ENCODE measurements around the gene KCNAB1.

Gene KCNAB1

GRCh38 chr3:156358232-156358631 is 237.9 kb downstream of the KCNAB1 start:
- TF ChIP-seq TCF4 (CRISPR knock-in tag; IDR thresholded peaks at IDR 0.05; ENCODE audit: borderline replicate concordance) (no peak), ZNF8 (CRISPR knock-in tag; IDR thresholded peaks at IDR 0.05) (no peak), ARNTL (CRISPR knock-in tag; IDR thresholded peaks at IDR 0.05; ENCODE audit: borderline replicate concordance, low read depth) (no peak), CREB5 (CRISPR knock-in tag; IDR thresholded peaks at IDR 0.05; ENCODE audit: low read depth) (no peak), ZC3H10 (CRISPR knock-in tag; IDR thresholded peaks at IDR 0.05) (no peak), ZFP3 (CRISPR knock-in tag; IDR thresholded peaks at IDR 0.05) (no peak), ISL1 (CRISPR knock-in tag; IDR thresholded peaks at IDR 0.05) (no peak)
- peak; percentile 33; the same call in 1 of the 3 replicates for ATAC-seq

DNA sequence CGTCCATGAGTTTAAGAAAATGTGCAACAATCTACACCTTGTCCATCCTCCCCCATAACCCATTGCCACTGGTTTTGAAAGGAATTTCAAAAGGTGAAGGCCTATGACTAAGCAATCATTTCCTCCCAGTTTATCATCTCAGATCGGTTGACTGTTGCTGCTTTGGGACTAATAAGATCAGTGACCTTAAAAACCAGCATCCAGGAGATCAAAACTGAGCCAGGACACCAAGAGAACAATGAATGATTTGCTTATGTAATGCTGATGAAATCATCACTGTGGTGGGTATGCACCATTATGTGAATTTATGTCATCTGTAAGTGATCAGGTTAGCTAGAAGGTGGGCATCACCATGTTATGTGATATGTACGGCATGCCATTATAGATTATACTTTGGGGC is 239.0 kb downstream of the KCNAB1 start:
- no peak for ATAC-seq

More for the DNA sequence above, 239.0 kb downstream of the KCNAB1 start:
- TF ChIP-seq PPARA (CRISPR knock-in tag; IDR thresholded peaks at IDR 0.05; ENCODE audit: borderline replicate concordance) (no peak), ESRRG (CRISPR knock-in tag; IDR thresholded peaks at IDR 0.05) (no peak), GLIS3 (CRISPR knock-in tag; IDR thresholded peaks at IDR 0.05) (no peak), ZNF8 (CRISPR knock-in tag; IDR thresholded peaks at IDR 0.05) (no peak), ARNTL (CRISPR knock-in tag; IDR thresholded peaks at IDR 0.05; ENCODE audit: borderline replicate concordance, low read depth) (no peak), ZNF565 (CRISPR knock-in tag; conservative IDR thresholded peaks at IDR 0.05; ENCODE audit: low read depth) (no peak), ZC3H10 (CRISPR knock-in tag; IDR thresholded peaks at IDR 0.05) (no peak), ZNF70 (CRISPR knock-in tag; IDR thresholded peaks at IDR 0.05) (no peak), ISL1 (CRISPR knock-in tag; IDR thresholded peaks at IDR 0.05) (no peak), ZFP3 (CRISPR knock-in tag; IDR thresholded peaks at IDR 0.05) (no peak), CSDC2 (CRISPR knock-in tag; IDR thresholded peaks at IDR 0.05) (no peak), BACH2 (CRISPR knock-in tag; IDR thresholded peaks at IDR 0.05; ENCODE audit: borderline replicate concordance) (no peak), RARB (CRISPR knock-in tag; IDR thresholded peaks at IDR 0.05) (no peak), PATZ1 (CRISPR knock-in tag; IDR thresholded peaks at IDR 0.05; ENCODE audit: borderline replicate concordance) (no peak), SNAI2 (CRISPR knock-in tag; IDR thresholded peaks at IDR 0.05) (no peak), OSR1 (CRISPR knock-in tag; IDR thresholded peaks at IDR 0.05) (no peak), CREB5 (CRISPR knock-in tag; IDR thresholded peaks at IDR 0.05; ENCODE audit: low read depth) (no peak), TCF4 (CRISPR knock-in tag; IDR thresholded peaks at IDR 0.05; ENCODE audit: borderline replicate concordance) (no peak)
- TF ChIP-seq, protein P1, sequence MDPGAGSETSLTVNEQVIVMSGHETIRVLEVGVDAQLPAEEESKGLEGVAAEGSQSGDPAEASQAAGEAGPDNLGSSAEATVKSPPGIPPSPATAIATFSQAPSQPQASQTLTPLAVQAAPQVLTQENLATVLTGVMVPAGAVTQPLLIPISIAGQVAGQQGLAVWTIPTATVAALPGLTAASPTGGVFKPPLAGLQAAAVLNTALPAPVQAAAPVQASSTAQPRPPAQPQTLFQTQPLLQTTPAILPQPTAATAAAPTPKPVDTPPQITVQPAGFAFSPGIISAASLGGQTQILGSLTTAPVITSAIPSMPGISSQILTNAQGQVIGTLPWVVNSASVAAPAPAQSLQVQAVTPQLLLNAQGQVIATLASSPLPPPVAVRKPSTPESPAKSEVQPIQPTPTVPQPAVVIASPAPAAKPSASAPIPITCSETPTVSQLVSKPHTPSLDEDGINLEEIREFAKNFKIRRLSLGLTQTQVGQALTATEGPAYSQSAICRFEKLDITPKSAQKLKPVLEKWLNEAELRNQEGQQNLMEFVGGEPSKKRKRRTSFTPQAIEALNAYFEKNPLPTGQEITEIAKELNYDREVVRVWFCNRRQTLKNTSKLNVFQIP (CRISPR knock-in tag; IDR thresholded peaks at IDR 0.05; ENCODE audit: borderline replicate concordance, low read depth), result no peak
- TF ChIP-seq, protein P2, sequence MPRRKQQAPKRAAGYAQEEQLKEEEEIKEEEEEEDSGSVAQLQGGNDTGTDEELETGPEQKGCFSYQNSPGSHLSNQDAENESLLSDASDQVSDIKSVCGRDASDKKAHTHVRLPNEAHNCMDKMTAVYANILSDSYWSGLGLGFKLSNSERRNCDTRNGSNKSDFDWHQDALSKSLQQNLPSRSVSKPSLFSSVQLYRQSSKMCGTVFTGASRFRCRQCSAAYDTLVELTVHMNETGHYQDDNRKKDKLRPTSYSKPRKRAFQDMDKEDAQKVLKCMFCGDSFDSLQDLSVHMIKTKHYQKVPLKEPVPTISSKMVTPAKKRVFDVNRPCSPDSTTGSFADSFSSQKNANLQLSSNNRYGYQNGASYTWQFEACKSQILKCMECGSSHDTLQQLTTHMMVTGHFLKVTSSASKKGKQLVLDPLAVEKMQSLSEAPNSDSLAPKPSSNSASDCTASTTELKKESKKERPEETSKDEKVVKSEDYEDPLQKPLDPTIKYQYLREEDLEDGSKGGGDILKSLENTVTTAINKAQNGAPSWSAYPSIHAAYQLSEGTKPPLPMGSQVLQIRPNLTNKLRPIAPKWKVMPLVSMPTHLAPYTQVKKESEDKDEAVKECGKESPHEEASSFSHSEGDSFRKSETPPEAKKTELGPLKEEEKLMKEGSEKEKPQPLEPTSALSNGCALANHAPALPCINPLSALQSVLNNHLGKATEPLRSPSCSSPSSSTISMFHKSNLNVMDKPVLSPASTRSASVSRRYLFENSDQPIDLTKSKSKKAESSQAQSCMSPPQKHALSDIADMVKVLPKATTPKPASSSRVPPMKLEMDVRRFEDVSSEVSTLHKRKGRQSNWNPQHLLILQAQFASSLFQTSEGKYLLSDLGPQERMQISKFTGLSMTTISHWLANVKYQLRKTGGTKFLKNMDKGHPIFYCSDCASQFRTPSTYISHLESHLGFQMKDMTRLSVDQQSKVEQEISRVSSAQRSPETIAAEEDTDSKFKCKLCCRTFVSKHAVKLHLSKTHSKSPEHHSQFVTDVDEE (CRISPR knock-in tag; IDR thresholded peaks at IDR 0.05), result no peak
